Measurements from ENCODE around the gene SIPA1L3.
A peak's percentile ranks its signal among the peaks of the same experiment; 100 is the strongest.

SIPA1L3 gene

DNA sequence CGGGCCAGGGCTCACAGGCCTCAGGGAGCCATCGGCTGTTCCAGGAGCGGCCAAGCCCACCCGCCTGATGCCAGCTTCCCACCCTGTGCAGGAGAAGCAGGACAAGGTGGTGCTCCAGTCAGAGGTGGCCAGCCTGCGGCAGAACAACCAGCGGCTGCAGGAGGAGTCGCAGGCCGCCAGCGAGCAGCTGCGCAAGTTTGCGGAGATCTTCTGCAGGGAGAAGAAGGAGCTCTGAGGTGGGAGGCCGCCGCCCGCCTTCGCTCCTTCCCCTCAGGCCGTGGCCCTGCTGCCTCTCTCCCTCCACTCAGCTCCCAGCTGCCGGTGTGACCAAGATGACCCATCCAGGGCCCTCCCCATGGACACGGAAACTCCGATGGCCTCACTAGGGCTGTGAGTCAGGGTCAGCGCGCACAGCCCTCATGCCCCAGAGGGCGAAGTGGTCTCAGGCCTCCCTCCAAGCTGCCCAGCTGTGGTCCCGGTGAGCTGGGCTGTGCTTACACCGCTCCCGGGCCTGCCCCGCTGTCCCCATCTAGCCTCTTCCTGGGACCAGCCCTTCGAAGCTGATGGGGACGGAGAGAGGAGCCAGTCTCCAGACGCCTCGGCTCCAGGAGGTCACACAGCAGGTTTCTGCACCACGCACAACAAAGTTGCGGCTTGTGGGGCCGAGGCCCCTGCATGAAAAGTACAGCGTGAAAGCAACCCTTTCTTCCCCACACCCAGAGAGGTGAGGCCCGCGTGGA, 299.2 kb downstream of the SIPA1L3 start:
- no peak overlapping the region for H3K9ac ChIP-seq (ENCODE audit: low read length)
- no peak overlapping the region for H2BK15ac ChIP-seq (replicated peaks; ENCODE audit: low read depth)
- no peaks in the 10 kb centered on the region for H3K27me3 ChIP-seq (ENCODE audit: insufficient read depth, low read length, poor library complexity)
- H4K5ac ChIP-seq (ENCODE audit: low read length) = no peak overlapping the region
- no peak overlapping the region for H2BK120ac ChIP-seq (ENCODE audit: low read depth, low read length)
- H3K4me2 ChIP-seq (ENCODE audit: low read length) = no peak overlapping the region
- peaks cover 8% of the 10 kb centered on the region for H3K4me1 ChIP-seq (ENCODE audit: control insufficient read depth, low read depth, low read length)
- H3K23ac ChIP-seq (ENCODE audit: low read length) = no peak overlapping the region
- no CpG with 5 or more reads among the region's 36 CpGs for WGBS (ENCODE audit: extremely low coverage, insufficient coverage, low lambda C conversion rate)
- no peak overlapping the region for H3K27ac ChIP-seq (ENCODE audit: low read depth, low read length)
- no peaks in the 10 kb centered on the region for H3K79me1 ChIP-seq (ENCODE audit: low read length)
- H2AK5ac ChIP-seq (ENCODE audit: low read length) = no peak overlapping the region
- H2BK5ac ChIP-seq (ENCODE audit: low read length) = no peak overlapping the region
- H4K8ac ChIP-seq (ENCODE audit: low read depth, low read length) = no peak overlapping the region
- peak overlapping the region; percentile 46 for H3K56ac ChIP-seq (ENCODE audit: low read length)
- no peak overlapping the region for H3K4ac ChIP-seq (ENCODE audit: low read depth, low read length)
- DNase-seq = no peak
- H3K36me3 ChIP-seq (ENCODE audit: control insufficient read depth, insufficient read depth, low read length) = no peaks in the 10 kb centered on the region
- H3K79me2 ChIP-seq (ENCODE audit: control insufficient read depth, insufficient read depth, low read length) = no peaks in the 10 kb centered on the region
- H3K4me3 ChIP-seq (ENCODE audit: low read length) = no peak overlapping the region
- no peak overlapping the region for H3K18ac ChIP-seq (ENCODE audit: low read length)

DNA sequence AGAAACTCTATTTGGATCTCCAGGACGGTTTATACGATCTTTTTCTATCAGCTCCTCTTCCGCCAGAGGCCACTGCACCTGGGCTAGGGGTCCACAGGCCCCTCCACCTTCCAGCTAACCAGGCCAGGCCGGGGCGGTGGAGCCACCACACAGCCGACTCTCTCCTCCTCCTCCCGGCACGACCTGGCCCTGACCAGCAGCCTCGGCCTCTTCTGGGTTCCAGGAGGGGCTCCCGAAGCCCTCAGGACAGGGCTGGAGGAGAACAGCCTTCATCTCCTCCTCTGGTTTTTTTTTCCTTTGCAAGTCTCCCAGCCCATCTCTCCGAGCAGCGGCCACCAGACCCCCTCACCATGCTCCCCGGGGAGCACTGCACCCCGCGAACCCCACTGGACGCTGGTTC, 299.9 kb downstream of the SIPA1L3 start:
- no peak overlapping the region for H3K18ac ChIP-seq (ENCODE audit: low read length)
- no peak overlapping the region for H3K4ac ChIP-seq (ENCODE audit: low read depth, low read length)
- H4K8ac ChIP-seq (ENCODE audit: low read depth, low read length) = no peak overlapping the region
- DNase-seq = no peak
- no peak overlapping the region for H2AK5ac ChIP-seq (ENCODE audit: low read length)
- H3K79me2 ChIP-seq (ENCODE audit: control insufficient read depth, insufficient read depth, low read length) = no peaks in the 10 kb centered on the region
- no peaks in the 10 kb centered on the region for H3K27me3 ChIP-seq (ENCODE audit: insufficient read depth, low read length, poor library complexity)
- no peak overlapping the region for H2BK120ac ChIP-seq (ENCODE audit: low read depth, low read length)
- no peak overlapping the region for H3K4me3 ChIP-seq (ENCODE audit: low read length)
- no CpG with 5 or more reads among the region's 16 CpGs for WGBS (ENCODE audit: extremely low coverage, insufficient coverage, low lambda C conversion rate)
- no peaks in the 10 kb centered on the region for H3K36me3 ChIP-seq (ENCODE audit: control insufficient read depth, insufficient read depth, low read length)
- no peak overlapping the region for H3K23ac ChIP-seq (ENCODE audit: low read length)
- peaks cover 8% of the 10 kb centered on the region for H3K4me1 ChIP-seq (ENCODE audit: control insufficient read depth, low read depth, low read length)
- H3K79me1 ChIP-seq (ENCODE audit: low read length) = no peaks in the 10 kb centered on the region
- no peak overlapping the region for H3K56ac ChIP-seq (ENCODE audit: low read length)
- no peak overlapping the region for H4K5ac ChIP-seq (ENCODE audit: low read length)
- no peak overlapping the region for H3K27ac ChIP-seq (ENCODE audit: low read depth, low read length)
- H2BK15ac ChIP-seq (replicated peaks; ENCODE audit: low read depth) = no peak overlapping the region
- no peak overlapping the region for H2BK5ac ChIP-seq (ENCODE audit: low read length)
- no peak overlapping the region for H3K9ac ChIP-seq (ENCODE audit: low read length)
- no peak overlapping the region for H3K4me2 ChIP-seq (ENCODE audit: low read length)

DNA sequence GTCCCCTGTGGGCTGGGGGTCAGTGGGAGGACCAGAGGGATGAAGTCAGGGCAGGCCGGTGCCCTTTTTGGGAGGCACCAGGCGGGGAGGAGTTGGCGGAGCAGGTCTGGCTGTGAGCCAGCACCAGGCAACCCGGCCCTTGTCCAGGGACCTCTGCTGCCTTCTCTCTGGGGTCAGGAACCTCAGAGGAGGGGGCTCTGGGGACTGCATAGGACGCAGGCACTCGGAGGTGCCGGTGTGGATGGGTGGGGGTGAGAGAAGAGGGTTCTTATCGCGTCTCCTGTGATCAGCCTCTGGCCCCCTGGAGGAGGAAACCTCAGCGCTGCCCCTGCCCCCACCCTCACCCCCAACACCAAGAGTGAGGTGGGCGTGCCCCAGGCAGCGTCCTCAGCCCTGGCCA, 300.5 kb downstream of the SIPA1L3 start:
- Histone ChIP-seq H3K4me1 (ENCODE audit: control insufficient read depth, low read depth, low read length) (peaks cover 8% of the 10 kb centered on the region), H3K4me3 (ENCODE audit: low read length) (no peak overlapping the region), H4K5ac (ENCODE audit: low read length) (no peak overlapping the region), H3K79me2 (ENCODE audit: control insufficient read depth, insufficient read depth, low read length) (no peaks in the 10 kb centered on the region), H2BK5ac (ENCODE audit: low read length) (no peak overlapping the region), H2BK120ac (ENCODE audit: low read depth, low read length) (no peak overlapping the region), H3K9ac (ENCODE audit: low read length) (no peak overlapping the region), H2BK15ac (replicated peaks; ENCODE audit: low read depth) (no peak overlapping the region), H3K18ac (ENCODE audit: low read length) (no peak overlapping the region), H3K4ac (ENCODE audit: low read depth, low read length) (no peak overlapping the region), H2AK5ac (ENCODE audit: low read length) (no peak overlapping the region), H3K4me2 (ENCODE audit: low read length) (no peak overlapping the region), H4K8ac (ENCODE audit: low read depth, low read length) (no peak overlapping the region), H3K27me3 (ENCODE audit: insufficient read depth, low read length, poor library complexity) (no peaks in the 10 kb centered on the region), H3K36me3 (ENCODE audit: control insufficient read depth, insufficient read depth, low read length) (no peaks in the 10 kb centered on the region), H3K56ac (ENCODE audit: low read length) (peak overlapping the region; percentile 34), H3K27ac (ENCODE audit: low read depth, low read length) (no peak overlapping the region), H3K23ac (ENCODE audit: low read length) (no peak overlapping the region), H3K79me1 (ENCODE audit: low read length) (no peaks in the 10 kb centered on the region)
- WGBS (ENCODE audit: extremely low coverage, insufficient coverage, low lambda C conversion rate) = no CpG with 5 or more reads among the region's 12 CpGs
- no peak for DNase-seq

DNA sequence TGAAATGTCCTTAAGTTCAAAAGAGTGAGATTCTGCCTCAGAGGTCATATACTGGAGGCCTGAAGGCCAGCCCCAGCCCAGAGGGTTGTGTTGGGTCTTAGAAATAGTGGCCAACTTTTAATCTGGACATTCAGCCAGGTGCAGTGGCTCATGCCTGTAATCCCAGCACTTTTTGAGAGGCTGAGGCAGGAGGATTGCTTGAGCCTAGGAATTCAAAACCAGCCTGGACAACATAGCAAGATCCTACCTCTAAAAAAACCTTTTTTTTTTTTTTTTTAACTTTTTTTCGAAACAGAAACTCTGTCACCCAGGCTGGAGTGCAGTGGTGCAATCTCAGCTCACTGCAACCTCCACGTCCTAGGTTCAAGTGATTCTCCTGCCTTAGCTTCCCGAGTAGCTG, 301.6 kb downstream of the SIPA1L3 start:
- Histone ChIP-seq H3K27ac (ENCODE audit: low read depth, low read length) (no peak overlapping the region), H3K9ac (ENCODE audit: low read length) (no peak overlapping the region), H2AK5ac (ENCODE audit: low read length) (no peak overlapping the region), H2BK15ac (replicated peaks; ENCODE audit: low read depth) (no peak overlapping the region), H3K4me1 (ENCODE audit: control insufficient read depth, low read depth, low read length) (peaks cover 8% of the 10 kb centered on the region), H4K5ac (ENCODE audit: low read length) (no peak overlapping the region), H3K36me3 (ENCODE audit: control insufficient read depth, insufficient read depth, low read length) (no peaks in the 10 kb centered on the region), H3K4me2 (ENCODE audit: low read length) (no peak overlapping the region), H3K4ac (ENCODE audit: low read depth, low read length) (no peak overlapping the region), H3K79me1 (ENCODE audit: low read length) (no peaks in the 10 kb centered on the region), H3K23ac (ENCODE audit: low read length) (no peak overlapping the region), H2BK5ac (ENCODE audit: low read length) (no peak overlapping the region), H3K56ac (ENCODE audit: low read length) (no peak overlapping the region), H2BK120ac (ENCODE audit: low read depth, low read length) (no peak overlapping the region), H4K8ac (ENCODE audit: low read depth, low read length) (no peak overlapping the region), H3K4me3 (ENCODE audit: low read length) (no peak overlapping the region), H3K18ac (ENCODE audit: low read length) (no peak overlapping the region), H3K27me3 (ENCODE audit: insufficient read depth, low read length, poor library complexity) (no peaks in the 10 kb centered on the region), H3K79me2 (ENCODE audit: control insufficient read depth, insufficient read depth, low read length) (no peaks in the 10 kb centered on the region)
- no peak for DNase-seq
- WGBS (ENCODE audit: extremely low coverage, insufficient coverage, low lambda C conversion rate) = no CpG with 5 or more reads among the region's 3 CpGs

DNA sequence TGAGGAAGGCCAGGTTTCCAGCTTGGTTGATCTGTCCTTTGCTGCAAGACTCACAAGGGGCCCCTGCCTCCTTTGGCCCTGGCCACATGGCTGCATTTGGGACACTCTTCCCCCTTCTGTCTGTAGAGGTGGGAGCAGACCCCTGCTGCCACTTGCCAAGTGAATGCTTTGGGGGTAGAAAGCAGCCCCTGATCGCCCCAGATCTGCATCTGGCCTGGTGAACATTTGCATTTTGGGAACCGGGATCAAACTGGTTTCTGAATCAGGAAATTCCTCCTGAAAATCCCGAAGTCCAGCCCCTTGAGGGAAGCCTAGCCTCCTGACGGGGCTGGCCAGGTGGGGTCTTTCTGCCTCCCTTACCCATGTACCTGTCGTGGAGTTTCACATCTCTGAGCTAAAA, 302.1 kb downstream of the SIPA1L3 start:
- Histone ChIP-seq H2BK120ac (ENCODE audit: low read depth, low read length) (no peak overlapping the region), H3K4ac (ENCODE audit: low read depth, low read length) (no peak overlapping the region), H3K9ac (ENCODE audit: low read length) (no peak overlapping the region), H3K79me1 (ENCODE audit: low read length) (no peaks in the 10 kb centered on the region), H3K56ac (ENCODE audit: low read length) (peak overlapping the region; percentile 70), H3K79me2 (ENCODE audit: control insufficient read depth, insufficient read depth, low read length) (no peaks in the 10 kb centered on the region), H3K4me1 (ENCODE audit: control insufficient read depth, low read depth, low read length) (peaks cover 8% of the 10 kb centered on the region), H3K4me2 (ENCODE audit: low read length) (peak overlapping the region; percentile 35), H3K27me3 (ENCODE audit: insufficient read depth, low read length, poor library complexity) (no peaks in the 10 kb centered on the region), H4K8ac (ENCODE audit: low read depth, low read length) (no peak overlapping the region), H4K5ac (ENCODE audit: low read length) (no peak overlapping the region), H3K18ac (ENCODE audit: low read length) (no peak overlapping the region), H2BK5ac (ENCODE audit: low read length) (no peak overlapping the region), H2BK15ac (replicated peaks; ENCODE audit: low read depth) (no peak overlapping the region), H2AK5ac (ENCODE audit: low read length) (no peak overlapping the region), H3K4me3 (ENCODE audit: low read length) (no peak overlapping the region), H3K36me3 (ENCODE audit: control insufficient read depth, insufficient read depth, low read length) (no peaks in the 10 kb centered on the region), H3K27ac (ENCODE audit: low read depth, low read length) (no peak overlapping the region), H3K23ac (ENCODE audit: low read length) (no peak overlapping the region)
- no CpG with 5 or more reads among the region's 5 CpGs for WGBS (ENCODE audit: extremely low coverage, insufficient coverage, low lambda C conversion rate)
- DNase-seq = no peak

Measured in mesendoderm (in vitro differentiated cells).